OCI-LY3 (cell line): ENCODE data around the gene SEMA3G.

ENCODE experiments used
- CTCF ChIP-seq: fragments of 200-600, 300-600 bp; sonication (generic); IDR thresholded peaks from 2 replicates; pipeline ENCODE4 v1.5.1; 2014; ENCODE audit warnings: antibody characterized with exemption, low read length, low read depth
- EZH2phosphoT487 ChIP-seq: fragments of 200-600 bp; shearing (Covaris generic); IDR thresholded peaks from 2 replicates; pipeline ENCODE4 v1.6.1; 2018; ENCODE audit warnings: antibody characterized with exemption, mixed run types, low read depth

DNA sequence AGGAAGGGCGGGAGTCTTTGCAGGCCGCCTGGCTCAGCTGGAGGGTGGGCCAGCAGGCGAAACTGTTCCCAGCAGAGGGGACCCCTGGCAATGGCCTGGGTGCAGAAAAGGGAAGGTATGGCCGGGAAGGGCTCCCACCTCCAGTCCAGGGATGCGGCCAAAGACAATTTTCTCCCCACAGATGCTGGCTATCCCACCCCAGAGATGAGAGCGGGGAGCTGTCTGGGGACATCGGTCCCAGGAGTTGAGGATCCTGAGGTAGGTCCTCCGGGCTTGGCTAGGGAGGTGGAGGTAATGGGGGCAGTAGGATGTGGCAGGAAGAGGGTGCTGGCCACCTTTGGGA lies 1.7 kb downstream of the SEMA3G start:
- TF ChIP-seq CTCF (no peak), EZH2phosphoT487 (no peak)
